NCI-H2081 treated with DMSO at 0.1 percent for 48 hours (cell line): ENCODE data around the gene SNX32.

ENCODE experiments used
- DNase-seq: peaks from one replicate; lab custom pipeline; 2025; lab: John Stamatoyannopoulos, UW

Gene SNX32

DNA sequence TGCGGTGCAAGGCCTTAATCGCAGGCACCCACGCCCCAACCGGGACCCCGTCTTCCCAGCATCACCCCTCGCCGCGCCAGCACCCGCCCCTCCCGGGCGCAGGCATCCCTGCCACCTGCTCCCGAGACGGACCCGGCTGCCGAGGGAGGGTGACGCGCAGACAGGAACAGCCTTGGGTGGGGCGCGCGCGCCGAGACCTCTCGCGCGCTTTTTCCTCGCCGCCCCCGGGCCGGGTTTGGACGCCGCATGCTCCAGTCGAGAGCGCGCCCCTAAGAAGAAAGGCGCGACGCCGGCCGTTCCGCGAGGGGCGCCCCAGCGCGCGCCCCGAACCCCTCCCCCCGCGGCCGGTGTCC lies 23.7 kb downstream of the SNX32 start:
- no peak for DNase-seq

DNA sequence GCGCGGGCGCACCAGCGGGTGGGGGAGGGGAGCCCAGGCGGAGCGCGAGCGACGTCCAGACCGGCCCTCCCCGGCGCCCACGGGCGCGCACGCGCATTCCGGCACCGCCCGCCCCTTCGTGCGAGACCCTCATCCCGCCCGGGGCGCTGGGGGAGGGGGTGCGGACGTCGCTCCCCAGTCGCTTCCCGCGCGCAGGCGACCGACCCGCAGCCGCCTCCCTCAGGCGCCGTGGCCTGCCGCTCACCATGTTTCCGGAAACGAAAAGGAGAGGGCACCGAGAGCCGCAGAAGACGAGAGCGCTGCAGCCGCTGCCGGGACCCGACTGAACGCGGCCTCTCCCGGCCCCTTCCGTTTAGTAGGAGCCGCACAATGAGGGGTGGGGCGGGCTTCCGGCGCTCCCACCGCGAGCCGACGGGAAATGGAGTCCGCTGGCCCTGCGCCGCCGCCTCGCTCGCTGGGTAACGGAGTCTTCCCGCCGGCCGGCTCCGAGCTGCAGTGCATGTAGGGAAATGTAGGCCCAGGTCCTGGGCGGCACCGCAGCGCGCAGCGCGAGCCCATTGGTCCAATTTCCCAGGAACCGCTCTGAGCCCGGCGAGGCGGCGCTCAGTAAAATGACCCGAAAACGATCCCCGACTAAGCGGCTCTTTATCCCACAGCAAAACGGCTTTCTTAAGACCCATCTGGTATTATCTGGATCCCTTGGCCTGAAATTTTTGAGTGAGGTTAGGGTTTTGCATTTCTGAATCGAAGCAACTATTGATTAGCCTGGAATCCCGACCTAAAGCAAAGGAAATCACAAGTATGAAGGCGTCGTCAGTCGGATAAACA lies 24.3 kb downstream of the SNX32 start, which contains the start of gene CFL1:
Gene CFL1 (minus strand): TSS at position 328 of the 828 bp plus-strand sequence. CDS start 81 bp downstream, at position 247.
- DNase-seq, result peak; percentile 89

DNA sequence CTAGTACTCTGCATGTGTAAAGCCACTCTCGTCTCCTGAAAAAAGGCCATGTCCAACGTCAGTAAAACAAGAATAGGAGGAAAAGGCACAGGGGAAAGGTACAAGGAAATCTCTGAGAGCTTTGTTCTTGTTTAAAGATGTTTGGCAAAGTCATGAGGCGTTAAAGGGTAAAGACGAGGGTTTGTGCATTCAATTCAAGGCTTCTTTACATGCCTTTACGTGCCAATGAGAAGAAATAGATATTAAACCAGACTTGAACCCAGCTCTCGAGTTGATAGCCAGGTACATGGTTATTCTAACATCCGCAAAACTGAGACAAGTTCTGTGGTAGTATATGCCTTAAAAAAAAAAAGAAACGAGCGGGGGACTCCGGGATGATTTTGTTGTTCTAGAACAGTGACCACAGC lies 24.9 kb downstream of the SNX32 start:
- no peak for DNase-seq

DNA sequence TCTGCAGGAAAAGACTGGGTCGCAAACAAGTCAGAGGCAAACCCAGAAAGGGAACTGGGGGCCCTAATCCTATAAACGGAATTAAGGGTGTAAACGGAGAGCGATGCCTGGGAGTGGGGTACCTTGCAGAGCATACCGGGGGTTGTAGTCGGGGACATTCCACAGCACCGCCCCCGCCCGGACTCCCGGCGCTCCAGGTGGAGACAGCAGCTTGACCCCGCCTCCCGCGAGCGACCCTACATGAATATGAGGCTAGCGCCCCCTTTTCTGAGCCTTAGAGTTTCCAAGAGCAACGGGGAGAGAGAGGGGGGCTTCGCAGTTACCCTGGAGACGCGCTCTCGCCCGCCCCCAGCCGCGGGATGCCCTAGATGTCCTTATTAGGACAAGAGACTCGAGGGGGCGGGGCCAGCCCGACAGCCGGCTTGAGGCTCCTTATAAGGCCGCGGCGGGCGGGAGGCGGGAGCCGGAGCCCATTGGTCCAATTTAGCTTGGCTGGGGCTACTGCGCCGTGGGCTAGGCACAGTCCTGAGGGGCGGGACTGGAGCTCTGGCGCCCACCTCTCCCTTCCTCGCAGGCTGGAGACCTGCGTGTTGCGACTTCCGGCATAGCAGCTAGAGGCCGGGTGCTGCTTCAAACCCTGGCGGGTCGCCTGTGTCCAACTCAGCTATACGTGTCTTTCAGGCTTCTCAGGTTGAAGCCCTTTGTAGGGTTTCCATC lies 25.5 kb downstream of the SNX32 start:
- DNase-seq, result peak; percentile 85

DNA sequence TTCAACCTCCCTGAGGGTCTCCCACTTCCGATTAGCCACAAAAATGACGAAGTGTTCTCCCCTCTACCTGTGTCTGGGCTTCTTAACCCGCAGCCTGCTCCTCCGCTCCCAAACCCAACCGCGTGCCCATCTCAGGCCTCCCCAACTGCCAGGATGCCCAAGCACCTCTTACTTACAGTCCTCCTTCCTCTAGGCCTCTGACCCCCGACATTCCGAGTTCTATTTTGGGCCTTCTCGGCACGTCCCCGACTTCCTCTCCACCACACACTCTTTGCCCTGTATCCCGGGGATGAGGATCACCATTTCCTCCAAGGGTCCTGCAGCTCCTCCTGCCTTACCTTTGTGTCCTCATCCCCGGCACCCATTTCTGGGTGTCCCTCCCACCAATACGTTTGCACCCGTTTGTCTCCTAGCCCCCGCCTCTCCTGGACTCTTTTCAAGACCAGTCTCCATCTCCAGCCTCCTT lies 26.1 kb downstream of the SNX32 start:
- no peak for DNase-seq

DNA sequence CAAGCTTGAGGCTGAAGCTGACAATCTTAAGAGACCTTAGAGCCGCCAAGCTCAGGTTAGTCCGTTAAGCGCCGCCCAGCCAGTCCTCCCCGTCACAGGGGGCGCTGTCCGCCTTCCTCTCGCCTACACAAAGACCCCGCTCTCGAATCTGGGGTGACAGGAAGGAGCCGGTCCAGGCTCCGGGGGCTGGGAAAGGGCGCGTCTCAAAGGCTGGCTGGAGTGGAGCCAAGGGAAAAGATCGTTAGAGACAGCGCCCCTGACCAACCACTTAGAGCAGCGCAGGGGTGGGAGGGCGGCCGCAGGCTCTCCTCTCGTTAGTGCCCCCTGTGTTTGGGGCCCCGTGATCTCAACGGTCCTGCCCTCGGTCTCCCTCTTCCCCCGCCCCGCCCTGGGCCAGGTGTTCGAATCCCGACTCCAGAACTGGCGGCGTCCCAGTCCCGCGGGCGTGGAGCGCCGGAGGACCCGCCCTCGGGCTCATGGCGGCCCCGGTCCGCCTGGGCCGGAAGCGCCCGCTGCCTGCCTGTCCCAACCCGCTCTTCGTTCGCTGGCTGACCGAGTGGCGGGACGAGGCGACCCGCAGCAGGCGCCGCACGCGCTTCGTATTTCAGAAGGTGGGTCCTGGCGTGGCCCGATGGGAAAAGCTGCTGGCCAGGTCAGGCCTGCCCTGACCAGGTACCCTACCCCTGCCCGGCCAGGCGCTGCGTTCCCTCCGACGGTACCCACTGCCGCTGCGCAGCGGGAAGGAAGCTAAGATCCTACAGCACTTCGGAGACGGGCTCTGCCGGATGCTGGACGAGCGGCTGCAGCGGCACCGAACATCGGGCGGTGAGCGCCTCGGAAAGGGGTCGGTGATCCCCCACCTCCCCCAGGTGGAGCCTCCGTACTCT lies 26.8 kb downstream of the SNX32 start, which contains the start of gene MUS81:
Gene MUS81 (plus strand): TSS at position 156 of the 887 bp plus-strand sequence. CDS start 321 bp downstream, at position 477.
- peak; percentile 60 for DNase-seq

DNA sequence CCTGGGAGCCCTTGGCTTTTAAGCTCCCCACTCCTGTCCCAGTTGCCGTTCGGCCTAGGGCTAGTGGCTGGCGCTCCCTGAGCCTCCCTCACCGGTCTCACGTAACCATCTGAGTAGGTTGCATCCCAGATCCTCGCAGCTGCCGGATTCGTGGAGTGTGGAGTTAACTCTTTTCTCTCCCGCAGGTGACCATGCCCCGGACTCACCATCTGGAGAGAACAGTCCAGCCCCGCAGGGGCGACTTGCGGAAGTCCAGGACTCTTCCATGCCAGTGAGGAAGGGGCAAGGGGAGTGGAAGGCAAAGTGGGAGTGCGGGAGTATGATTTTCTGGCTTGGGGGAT lies 27.4 kb downstream of the SNX32 start:
- no peak for DNase-seq

DNA sequence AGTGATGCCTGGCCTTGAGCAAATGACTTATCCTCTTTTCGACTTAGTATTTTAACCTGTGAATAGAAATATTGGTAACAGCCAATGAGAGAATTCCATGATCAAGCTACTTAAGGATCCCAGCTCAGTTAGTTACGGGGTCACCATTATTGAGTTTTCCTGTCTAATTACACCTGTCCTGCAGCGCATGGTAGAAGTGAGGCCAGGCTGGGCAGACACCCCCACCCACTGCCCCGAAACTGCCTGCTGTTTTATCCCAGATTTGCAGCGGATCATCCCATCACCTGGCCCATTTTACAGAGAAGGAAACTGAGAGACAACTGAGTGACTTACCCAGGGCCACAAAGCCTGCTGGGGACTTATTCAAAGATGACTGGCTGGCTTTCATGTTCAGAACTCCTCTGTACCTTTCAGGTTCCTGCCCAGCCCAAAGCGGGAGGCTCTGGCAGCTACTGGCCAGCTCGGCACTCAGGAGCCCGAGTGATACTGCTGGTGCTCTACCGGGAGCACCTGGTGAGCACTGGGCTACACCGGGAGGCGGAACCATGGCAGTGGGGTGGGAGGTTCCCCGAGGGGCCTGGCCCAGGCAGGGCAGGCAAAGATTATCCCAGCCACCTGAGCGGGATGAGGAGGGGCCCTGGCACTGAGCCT lies 27.9 kb downstream of the SNX32 start:
- DNase-seq, result no peak

DNA sequence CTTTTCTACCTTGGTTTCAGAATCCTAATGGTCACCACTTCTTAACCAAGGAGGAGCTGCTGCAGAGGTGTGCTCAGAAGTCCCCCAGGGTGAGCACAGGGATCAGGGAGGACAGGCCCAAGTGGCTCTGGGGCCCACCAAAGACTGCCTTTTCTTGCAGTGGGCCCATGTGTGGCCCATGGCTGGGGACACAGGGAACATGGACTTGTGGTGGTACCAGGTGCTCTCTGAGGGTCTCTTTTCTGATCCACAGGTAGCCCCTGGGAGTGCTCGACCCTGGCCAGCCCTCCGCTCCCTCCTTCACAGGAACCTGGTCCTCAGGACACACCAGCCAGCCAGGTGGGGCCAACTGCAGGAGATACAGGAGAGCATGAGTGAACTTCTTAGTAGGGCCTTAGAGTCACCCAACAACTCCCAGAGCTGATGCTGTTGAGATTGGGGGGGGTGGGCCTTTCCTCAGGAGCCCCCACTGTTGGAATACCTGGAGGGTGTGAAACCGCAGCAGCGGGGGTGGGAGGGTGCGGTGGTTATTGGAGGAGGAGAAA lies 28.5 kb downstream of the SNX32 start:
- no peak for DNase-seq

DNA sequence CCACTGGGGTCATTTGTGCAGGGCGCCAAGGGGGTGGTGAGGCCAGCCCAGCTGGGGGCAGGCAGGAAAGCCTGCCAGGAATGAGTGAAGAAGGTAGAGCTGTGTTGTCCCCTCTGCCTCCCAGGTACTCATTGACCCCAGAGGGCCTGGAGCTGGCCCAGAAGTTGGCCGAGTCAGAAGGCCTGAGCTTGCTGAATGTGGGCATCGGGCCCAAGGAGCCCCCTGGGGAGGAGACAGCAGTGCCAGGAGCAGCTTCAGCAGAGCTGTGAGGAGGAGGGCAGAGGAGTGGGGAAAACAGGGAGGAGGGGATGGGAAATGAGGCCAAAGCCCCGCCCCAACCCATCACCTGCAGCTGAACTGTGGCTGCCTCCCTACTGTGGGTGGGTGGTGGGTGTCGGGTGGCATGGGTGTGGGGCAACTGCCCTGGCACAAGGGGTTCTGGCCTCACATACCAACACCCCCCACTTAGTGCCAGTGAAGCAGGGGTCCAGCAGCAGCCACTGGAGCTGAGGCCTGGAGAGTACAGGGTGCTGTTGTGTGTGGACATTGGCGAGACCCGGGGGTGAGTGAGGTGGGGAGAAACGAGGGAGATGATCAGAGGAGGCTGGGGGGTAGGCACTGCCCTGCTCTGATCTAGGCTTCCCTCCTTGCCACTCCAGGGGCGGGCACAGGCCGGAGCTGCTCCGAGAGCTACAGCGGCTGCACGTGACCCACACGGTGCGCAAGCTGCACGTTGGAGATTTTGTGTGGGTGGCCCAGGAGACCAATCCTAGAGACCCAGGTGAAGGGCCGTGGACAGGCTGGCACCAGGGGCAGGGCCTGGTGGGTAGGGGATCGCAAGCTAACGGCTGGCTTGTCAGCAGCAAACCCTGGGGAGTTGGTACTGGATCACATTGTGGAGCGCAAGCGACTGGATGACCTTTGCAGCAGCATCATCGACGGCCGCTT lies 29.5 kb downstream of the SNX32 start:
- no peak for DNase-seq

DNA sequence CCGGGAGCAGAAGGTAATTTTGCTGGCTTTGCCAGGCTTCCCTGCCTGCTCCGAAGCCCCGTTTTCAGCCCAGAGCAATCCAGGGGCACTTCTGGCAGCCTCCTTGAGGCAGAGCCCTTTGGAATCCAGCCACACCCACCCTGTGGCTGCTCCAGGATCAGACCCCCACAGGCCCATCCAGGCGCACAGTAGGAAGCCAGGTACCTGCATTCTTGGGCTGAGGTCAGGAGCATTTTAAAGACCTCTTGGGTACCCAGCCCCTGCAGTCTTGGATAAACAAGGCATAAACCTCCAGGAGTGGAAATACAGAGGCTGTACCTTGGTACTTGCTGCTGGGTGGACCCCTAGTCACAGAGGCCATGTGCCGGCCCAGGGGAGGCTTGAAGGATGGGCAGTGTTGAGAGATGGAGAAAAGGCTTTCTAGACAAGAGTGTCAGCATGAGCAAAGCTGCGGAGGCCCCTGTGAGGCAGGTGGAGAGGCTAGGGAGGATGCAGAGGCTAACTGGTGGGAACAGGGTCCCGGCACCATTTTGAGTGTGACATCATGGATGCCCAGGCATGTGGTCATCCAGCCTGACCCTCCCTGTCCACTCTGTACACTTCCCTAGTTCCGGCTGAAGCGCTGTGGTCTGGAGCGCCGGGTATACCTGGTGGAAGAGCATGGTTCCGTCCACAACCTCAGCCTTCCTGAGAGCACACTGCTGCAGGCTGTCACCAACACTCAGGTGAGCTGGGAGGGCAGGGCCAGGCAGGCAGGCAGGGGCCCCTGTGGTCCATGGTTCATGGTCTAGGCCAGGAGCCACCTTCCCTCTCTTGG lies 30.3 kb downstream of the SNX32 start:
- DNase-seq, result no peak

DNA sequence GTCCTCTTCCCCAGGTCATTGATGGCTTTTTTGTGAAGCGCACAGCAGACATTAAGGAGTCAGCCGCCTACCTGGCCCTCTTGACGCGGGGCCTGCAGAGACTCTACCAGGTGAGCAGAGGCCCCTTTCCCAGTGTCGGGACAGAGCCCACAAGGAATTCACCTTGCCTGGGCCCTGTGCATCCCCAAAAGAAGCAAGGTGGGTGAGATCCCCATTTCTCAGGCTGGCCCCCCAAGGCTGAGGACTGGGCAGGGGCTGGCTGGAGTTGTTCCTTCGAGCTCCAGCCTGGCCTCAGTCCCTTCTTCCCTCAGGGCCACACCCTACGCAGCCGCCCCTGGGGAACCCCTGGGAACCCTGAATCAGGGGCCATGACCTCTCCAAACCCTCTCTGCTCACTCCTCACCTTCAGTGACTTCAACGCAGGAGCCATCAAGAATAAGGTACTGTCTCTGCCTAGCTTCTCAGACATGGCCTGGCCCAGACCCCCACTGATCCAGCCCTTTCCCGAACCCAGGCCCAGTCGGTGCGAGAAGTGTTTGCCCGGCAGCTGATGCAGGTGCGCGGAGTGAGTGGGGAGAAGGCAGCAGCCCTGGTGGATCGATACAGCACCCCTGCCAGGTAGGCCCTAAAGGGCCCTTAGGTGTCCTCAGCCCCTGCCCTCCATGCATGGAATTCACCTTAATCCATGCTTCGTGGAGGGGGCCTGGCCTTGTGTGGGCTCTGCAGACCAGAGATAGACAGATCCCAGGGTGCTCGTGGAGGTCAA lies 31.1 kb downstream of the SNX32 start:
- no peak for DNase-seq

DNA sequence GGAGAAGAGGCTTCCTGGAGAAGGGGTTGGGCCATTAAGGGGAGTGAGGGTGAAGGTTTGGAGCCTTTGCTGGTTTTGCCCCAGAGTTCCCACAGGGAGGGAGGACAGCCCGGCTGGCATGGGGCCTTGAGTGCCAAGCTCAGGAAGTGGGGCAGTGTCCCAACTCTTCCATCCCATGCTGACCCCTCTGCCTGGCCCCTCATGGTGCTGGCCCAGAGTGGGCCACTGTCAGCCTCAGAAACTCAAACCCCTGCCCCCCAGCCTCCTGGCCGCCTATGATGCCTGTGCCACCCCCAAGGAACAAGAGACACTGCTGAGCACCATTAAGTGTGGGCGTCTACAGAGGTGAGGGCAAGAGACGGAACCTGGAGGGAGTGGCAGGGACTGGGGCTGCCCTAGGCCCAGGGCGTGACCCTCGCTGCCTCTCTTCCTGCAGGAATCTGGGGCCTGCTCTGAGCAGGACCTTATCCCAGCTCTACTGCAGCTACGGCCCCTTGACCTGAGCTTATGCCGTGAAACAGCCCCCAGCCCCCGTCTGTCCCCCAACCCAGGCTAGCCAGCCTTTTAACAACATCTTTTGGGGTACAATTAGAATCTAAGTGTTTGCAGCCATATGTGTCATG lies 31.9 kb downstream of the SNX32 start:
- no peak for DNase-seq

DNA sequence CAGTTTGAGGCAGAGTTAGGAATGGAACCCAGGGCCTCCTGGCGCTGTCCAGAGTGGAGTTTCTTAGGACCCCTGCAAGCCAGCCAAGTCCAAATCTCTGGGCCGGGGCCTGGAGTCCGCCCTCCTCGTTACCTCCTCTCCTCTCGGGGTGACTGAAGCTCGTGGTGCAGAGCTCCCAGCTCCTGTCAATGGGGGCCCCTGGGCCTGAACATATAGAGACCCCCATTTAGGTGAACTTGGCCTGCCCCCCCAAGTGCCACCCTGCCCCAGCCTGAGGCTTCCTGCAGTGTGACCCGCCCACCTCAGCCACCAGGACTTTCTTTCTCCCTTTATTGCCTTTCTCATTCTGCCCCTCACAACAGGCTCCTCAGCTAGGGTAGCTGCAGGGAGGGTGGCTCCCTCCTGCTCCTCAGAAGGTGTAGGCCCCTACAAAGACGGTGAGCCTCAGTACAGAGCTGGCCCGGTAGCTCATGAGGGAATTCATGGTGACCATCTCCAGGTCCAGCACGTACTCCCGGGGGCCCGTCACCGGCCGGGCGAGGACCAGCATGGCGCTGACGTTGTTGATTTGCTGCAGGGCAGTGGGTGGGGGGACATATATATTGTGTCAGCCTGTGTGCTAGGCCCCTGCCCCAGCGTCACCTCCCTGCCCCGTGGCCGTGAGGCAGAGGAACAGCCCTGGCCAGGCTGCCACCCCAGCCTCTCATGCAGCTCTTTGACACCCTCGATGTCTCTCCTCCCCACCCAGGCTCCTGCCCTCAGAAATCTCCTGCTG lies 32.9 kb downstream of the SNX32 start:
- DNase-seq, result no peak

DNA sequence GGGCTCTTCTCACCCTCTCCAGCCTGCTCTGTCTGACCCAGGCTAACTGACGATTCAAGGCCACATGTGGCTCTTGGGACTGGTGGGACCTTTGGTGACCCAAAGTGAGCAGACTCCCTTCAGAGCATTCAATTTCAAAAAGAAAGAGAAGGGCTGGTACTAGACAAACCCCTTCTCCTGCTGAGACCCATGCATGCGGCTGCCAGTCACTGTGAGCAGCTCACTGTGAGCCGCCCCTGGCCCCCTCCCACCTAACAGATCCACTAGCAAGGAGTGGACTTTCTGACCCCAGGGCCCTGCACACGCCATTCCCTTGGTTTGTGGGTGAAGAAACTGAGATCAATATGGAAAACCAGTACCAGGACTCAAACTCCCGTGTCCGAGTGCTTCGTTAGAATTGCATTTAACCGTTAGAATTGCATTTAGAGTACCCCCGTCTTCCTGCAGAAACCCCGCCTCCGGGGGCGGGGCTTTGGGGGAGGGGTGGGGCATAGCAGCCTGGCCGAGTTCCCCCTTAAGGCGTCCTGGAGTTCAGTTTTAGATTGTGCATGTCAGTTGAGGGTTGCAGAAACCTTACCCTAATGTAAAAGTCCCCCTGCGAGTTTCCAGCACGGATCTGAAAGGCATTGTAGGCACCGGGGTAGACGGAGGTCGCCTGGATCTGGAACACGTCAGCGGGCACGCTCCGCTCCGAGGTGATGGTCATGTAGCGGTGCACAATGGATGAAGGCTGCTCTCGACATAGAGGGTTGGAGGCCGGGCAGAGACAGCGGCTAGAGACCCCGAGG lies 33.7 kb downstream of the SNX32 start:
- no peak for DNase-seq

DNA sequence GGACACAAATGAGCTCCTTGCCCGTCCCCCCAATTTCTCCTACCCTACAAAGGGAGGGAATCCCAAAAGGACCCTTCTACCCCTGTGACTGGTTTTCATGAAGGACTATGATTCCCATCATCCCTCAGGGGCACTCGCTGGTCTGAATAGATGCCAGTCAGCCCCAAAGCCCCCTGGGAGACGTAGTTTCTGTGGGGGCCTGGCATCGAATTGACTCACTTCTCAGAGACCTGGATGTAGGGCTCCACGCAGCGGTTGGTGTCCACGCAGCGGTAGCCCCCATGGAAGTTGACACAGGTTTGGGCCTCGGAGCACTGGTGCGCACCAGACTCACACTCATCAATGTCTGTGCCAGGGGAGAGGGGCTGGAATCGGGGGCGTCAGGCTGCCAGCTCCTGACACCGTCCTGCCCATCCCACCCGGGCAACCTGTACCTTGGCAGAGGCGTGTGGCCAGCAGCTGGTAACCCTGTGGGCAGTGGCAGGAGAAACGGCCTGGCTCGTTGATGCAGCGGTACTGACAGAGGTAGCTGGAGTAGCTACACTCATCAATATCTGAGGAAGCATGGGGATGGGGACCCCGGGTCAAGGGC lies 34.4 kb downstream of the SNX32 start:
- no peak for DNase-seq
